NCI-H187 (cell line): ENCODE data around the gene MRPL27.
A peak's percentile ranks its signal among the peaks of the same experiment; 100 is the strongest.
"Not testable (repeated sequence)": the region's sequence is repeated elsewhere in the genome, so short reads cannot be mapped to it uniquely, and the experiment has no call there.

Experiments
- DNase-seq, 2 experiments: peaks; one replicate each; lab custom pipeline; 2025; lab: John Stamatoyannopoulos, UW

MRPL27 gene

DNA sequence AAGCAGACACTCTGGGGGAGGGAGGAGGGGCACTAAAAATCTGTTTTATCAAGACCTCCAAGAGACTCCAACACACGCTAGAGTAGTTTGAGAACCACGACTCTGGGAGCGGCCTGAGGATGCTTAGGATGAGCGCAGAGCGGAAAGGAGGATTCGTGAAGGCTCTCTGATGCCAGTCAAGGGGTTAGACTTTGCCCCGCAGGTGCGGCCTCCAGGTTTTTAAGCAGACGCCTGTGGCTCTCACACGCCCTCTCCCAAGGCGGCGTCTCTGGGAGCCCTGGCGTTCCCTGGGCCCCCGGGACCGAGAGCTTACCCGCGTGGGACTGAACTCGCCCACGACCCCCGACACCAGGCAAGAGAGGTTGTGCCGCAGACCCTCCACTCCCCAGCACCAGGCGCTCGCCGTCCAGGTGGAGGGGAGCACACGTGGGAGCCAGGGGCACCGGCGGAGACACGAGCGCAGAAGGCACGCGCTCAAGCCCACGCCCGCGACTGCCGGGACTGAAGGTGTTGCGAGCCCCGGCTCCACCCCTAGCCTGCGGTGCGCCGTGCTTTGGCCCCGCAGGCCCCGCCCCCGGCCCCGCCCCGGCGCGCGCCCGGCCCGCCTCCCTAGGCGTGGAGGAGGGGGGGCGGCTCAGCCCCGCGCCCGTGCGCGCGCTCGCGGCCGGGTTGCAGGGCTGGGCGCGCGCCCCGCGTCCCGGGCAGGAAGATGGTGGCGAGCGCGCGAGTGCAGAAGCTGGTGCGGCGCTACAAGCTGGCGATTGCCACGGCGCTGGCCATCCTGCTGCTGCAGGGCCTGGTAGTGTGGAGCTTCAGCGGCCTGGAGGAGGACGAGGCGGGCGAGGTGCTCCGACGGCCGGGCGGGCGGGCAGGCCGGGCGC is 27.3 kb downstream of the MRPL27 start, which contains the start of gene XYLT2:
XYLT2 (plus strand) TSS at position 695 of the 881 bp plus-strand sequence; CDS start at position 710, 15 bp downstream.
- DNase-seq = peak; percentile 24 to 83

DNA sequence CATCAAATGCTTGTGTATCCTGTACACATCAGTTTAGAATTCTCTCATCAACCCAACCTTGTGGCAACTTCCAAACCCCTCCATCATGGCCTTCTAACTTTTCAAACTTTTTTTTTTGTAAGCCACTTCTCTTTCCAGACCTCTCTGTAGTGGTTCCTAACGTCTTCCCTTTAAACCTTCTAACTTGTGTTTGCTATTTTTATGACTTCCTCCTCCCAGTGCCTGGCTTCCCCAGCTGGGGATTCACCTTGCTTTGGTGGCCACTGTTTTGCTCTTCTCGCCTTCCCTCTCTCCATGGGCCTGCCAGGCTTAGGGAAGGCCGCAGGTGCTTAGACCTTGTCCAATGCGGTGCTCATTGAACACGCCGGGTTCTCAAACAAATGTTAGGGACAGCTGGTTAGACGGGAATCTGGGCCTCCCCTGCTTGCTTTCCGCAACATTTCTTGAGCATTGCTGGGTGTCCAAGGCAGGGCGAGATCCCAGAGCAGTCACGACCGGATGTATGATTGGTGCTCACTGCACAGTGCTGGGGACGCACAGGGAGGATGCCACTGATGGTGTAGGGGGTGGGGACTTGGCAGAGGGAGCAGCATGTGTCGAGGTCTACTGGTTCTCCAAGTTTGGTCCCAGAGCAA is 28.1 kb downstream of the MRPL27 start:
- DNase-seq = no peak

DNA sequence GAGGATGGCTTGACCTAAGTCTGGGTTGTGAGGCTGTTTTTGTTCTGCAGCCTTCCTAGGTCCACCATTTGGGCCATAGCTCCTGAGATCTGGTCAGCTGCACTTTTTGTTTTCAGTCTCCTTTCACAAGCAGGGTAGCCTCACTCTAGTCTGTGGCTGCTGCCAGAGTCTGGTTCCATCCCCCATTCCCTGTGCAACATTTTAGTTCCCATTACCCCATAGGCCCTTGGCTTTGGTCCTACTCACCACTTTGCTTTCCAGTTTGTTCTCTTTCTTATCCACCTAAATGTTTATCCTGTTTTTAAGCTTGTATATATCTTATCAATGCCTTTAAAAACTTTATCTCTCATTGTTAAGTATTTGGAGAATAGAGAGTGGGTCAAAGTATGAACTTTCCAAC is 33.6 kb downstream of the MRPL27 start:
- no peak for DNase-seq

DNA sequence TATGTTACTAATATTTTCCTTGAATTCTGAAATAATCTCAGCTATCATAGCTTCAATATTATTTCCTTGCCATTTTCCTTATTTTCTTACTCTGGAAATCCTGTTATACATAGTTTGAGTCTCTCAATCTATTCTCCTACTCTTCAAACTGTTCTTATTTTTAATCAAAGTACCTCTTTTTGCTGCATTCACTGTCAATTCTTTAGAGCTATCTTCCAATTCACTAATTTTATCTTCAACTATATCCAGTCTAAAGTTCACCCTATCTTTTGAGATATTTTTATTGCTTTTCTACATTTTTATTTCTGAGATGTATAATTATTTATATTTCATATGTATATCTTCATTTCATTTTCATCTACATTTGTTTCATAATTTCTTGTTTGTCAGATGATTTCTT is 34.3 kb downstream of the MRPL27 start:
- DNase-seq = no peak

DNA sequence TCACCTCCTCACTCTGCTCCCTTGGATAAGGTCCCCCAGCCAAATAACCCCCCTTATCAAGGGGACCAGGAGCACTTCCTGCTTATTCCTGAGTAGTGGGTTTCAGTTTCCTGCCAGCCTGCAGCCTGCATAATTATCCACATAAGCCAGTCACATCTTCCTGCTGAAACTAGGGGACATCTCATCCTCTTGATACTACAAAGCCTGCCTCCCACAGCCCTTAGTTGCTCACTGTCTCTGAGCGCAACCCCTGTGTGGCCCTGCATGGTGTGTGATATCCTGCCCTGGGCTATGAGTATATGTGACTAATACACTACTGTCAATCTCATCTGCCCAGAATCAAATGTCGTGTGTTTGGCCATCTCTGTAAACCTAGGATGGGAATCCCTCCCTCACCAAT is 35.0 kb downstream of the MRPL27 start:
- DNase-seq = no peak

DNA sequence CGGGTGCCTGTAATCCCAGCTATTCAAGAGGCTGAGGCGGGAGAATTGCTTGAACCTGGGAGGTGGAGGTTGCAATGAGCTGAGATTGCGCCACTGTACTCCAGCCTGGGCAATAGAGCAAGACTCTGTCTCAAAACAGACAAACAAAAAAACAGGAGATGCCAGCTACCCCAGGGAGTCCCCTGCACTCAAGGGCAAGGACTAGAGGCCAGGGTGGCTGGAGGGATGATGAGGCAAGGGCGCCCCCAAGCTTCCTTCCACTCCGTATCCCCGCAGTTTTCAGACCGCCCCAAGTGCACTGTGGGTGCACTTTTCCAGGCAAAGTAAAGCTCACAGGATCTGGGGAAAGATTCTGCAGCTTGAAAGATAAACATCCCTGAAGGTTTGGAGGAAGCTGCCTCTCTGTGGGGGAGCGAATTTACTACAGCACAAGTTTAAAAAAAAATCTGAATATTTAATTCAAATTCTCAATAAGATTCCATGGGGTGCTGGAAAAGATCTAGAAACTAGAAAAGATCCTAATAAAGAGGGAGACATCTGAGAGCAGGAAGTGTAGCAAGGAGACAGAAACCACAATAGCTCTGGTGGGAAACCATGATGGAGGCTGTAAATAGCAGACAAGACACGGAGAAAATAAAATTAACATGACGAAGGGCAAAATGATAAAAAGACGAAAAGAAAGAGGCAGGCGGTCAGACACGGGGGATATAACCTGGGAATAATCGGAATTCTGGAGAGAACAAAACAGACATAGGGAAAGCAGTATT is 39.5 kb downstream of the MRPL27 start:
- DNase-seq = not testable (repeated sequence)

DNA sequence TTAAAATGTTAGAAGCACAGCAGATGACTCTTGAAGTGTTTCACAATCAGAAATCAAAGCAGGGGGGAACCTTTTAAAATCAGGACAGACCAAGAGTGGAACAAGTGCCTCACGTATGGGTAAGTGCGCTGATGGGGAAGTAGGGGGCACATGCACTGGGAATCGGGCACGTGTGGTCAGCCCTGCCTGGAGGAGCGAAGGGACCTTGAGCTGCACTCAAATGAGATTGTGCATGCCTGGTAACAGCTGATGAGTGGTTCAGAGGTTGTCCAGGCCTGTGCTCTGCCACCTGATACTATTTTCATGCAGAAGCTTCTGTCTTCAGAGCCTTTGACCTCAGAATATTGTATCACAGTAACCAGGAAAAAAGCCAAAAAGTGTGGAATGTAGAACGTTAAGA is 40.8 kb downstream of the MRPL27 start:
- no peak for DNase-seq

DNA sequence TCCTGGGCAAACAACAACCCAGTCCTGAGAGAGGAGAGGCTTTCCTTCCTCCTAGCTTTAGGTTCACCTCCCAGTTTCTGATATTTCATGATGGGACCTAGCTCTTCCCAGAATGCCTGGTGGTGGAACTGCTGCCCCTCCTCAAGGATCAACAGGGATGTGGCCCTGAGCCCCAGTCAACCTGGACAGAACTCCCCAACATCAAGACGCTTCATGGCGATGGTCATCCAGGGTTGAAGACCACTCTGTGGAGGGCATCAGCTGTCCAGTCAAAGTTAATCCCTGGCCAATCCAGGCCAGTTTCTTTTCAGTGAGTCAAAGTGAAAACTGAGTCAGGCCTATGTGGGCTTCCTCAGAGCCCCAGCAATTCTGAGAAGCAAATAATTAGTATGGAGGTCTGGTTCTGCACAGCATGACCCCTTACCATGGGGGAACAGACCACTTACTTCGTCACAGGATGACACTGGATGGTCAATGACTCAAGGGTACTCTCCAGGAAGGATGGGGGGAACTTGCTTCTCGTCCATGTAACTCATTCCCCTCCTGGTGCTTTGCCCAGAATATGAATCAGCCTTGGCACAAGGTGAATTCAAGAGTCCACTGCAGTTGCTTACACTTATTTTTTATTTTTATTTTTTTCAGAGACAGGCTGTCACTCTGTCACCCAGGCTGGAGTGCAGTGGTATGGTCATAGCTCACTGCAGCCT is 41.7 kb downstream of the MRPL27 start:
- DNase-seq = no peak

DNA sequence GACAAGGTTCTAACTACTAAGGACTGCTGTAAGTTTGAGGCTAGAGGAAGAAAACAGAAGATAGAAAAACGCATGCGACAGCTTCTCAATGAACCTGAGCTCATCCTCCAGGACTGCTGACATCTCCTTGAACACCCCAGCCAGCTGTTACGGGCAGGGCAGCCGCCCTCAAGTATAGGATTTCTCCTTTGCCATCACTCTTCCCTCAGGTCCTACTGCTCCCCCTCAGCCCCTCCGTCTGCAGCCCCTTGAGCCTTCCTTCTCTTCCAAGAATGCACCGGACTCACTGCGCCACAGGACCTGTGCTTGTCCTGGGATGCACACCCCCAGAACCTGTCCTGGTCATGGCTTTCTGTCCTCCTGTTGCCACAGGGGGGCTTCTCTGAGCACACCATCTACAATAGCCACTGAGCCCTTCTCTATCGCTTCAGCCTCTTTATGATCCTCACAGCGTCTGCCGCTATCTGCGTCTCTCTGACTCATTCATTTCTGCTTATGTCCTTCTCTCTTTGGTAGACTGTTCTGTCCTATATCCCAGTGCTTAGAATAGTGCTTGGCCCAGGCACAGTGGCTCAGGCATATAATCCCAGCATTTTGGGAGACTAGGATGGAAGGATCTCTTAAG is 42.7 kb downstream of the MRPL27 start:
- DNase-seq = no peak

DNA sequence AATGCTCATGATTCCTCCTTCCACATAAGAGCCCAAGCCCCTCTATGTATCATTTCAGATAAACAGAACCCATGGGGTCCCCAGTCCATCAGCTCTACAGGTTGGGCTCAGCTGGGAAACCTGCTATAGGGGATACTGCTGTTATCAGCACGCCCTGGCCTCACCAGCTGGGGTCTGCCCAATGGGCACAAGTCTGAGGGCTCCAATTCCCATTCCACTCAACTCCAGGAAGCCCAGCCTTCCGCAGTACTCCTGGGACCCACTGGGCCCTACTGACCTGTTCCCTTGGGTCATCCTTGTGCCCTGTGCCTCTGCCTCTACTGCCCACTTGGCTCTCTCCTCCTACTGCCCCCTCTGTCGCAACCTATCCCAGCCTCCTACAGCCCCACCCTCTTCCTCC is 43.3 kb downstream of the MRPL27 start:
- no peak for DNase-seq

DNA sequence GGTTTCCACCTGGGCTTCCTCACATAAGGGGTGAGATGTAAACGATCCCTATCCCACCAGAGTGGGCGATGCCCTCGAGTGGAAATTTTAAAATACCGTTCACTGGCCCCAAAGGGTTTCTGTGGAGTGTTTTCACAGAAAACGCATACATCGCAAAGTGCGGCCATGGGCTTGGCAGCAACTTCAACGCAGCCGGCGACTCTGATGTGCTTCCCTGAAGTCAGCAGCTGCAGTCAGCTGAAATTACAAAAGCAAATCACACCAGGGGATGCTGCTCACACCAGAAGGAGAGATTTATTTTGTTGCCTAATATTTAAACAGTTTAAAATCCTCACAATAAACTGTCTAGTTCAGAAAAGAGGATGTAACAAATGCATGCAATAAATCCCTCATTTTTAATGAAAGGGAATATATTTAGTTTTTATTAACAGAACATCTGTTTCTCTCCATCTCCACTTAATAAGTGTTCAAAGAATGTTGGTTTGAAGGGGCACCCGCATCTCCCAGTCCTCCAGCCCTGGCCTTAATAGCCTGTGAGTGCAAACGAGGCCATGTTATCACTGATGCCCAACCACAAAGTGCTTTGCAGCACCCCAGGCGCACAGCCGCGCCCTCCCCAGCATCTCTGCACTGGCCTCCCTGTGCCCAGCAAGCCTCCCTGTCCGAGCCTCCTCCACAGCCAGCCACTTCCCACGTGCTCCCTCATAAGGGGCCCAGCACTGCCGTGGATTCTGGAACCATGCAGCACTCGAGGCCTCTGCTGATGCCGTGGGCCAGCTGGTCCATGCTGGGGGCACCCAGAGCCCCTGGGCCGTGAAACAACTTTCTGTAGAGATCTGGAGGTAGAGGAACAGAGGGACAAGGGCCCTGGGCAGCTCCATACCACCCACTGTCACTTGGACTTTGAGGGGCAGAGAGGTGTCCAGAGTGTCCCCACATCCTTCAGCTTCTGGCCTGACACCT is 44.3 kb downstream of the MRPL27 start:
- DNase-seq = no peak

DNA sequence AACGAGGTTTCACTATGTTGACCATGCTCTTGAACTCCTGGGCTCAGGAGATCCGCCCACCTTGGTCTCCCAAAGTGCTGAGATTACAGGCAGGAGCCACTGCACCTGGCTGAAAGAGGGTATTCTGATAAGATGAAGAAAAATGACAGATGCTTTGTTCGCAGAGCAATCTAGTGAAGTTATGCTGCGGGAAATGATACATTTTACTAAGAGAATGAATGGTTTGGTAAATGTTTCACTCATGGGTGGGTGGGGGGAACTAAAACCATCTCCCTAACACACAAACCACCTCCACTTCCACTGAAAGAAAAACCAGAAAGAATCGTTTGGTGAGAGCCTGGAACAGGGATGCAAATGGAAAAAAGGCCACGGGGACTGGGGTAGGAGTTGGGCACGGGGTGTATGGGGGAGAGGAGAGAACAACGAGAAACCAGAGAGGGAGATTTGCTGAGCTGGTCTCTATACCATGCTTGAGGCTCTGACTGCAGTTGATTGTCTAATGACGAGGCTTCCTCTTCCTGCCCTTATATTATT is 46.1 kb downstream of the MRPL27 start:
- DNase-seq = no peak

DNA sequence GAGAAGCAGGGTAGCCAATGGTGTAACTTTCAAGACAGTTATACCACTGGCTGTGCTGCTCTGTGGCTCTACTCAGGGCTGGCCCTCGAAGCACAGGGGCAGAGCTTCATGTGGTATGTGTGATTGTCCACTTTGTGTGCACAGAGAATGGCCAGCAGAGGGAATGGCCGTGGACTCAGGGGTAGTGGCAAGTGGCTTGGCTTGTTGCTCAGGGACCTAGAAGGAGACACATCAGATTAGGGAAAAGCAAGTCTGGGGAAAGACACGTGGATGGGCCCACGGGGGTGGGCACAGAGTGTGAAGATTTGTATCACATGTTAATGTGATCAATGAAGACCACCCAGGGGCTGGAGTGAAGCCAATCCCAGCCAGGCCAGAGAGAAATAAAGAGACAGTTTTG is 47.1 kb downstream of the MRPL27 start:
- no peak for DNase-seq

DNA sequence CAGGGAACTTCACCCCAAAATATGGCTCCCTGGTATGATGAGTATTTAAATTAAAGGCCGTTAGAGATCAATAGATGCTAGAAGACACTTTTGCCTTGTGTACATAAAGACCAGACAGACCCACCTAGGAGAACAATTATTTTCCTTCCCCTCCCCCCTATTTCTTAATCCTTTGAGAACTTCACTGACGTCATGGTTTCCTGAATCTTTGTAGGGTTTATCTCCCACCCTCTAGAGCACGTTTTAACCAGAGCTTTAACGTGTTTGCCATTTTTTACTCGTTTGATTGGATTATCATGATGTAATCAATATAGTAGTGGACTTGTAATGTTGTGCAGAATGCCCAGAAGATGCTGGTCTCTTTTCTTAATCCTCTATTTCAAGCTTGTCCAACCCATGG is 49.9 kb downstream of the MRPL27 start:
- DNase-seq = no peak

DNA sequence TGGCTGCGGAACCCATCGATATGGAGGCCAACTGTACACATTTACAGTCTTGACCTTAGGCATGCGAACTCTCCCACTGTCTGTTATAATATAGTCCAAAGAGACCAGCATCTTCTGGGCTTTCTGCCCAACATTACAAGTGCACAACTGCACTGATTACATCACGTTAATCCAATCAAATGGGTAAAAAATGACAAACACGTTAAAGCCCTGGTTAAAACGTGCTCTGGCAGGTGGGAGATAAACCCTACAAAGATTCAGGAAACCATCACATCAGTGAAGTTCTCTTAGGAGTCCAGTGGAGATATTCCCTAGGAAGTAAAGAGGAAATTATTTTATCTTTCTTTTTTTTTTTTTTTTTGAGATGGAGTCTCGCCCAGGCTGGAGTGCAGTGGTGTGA is 50.7 kb downstream of the MRPL27 start:
- DNase-seq = no peak

DNA sequence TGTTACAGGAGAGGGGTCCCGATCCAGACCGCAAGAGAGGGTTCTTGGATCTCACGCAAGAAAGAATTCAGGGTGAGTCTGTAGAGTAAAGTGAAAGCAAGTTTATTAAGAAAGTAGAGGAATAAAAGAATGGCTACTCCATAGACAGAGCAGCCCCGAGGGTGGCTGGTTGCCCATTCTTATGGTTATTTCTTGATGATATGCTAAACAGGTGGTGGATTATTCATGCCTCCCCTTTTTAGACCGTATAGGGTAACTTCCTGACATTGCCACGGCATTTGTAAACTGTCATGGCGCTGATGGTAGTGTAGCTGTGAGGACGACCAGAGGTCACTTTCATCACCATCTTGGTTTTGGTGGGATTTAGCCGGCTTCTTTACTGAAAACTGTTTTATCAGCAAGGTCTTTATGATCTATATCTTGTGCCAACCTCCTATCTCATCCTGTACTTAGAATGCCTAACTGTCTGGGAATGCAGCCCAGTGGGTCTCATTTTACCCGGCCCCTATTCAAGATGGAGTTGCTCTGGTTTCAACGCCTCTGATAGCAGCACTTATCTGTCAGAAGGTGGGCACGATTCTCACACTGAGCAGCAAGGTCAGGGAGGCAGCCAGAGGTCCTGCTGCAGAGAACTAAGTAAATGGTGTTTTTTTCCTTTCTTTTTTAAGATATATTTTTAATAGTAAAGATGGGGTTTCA is 53.5 kb downstream of the MRPL27 start:
- DNase-seq = no peak

DNA sequence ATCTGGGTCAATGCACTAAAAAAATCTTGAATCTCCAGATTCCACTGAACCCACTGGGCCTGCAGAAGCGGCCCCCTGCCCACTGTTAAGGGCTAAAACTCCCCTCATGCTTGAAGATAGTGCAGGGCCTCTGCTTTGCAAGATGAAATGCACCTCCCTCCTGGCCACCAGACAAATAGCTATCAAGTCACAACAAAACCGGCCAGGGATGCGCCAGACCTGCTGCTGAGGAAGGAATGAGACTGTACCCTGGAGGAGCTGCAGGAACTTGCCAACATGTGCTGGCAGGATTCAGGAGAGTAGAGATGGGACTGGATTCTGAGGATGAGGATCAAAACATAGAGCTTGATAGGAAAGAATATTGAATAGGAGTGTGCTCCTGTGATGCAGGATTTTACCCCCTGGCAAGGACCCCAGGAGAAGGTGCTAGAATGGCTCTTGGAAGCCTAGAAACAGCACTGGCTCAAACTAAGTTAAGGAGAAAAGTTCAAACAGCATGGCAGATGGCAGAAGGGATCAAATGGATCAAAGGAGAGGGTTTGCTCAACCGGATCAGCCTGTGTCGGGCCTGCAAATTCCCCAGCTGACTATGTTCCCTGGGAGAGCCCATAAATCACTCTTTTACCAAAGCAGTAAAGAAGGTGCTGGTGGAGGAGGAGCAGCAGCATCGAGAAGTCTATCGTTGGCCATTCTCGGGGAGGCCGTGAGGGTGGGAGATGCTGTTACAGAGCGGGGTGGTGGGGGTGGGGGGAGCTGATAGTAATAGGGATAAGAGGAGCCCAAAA is 54.3 kb downstream of the MRPL27 start:
- DNase-seq = no peak
